HepG2 (cell line): ENCODE measurements around the gene MADD. TPM values are rescaled to one million over a fixed set of nuclear protein-coding genes. Genes with fewer than 3 reads are reported as not detected.
A peak's percentile ranks its signal among the peaks of the same experiment; 100 is the strongest.

Source experiments
- AGO1 ChIP-seq: fragments of 200-400 bp; formaldehyde crosslinking; IDR thresholded peaks from 2 replicates; pipeline ENCODE4 v1.6.1; 2017; ENCODE audit warnings: mild to moderate bottlenecking, low read depth, low read length, moderate library complexity; ENCODE audit not compliant: poor library complexity, severe bottlenecking
- CEBPB ChIP-seq: IDR thresholded peaks from 2 replicates; pipeline ENCODE4 v1.6.1; 2011; ENCODE audit warnings: low read depth, low read length, improper control_type of control experiment, borderline replicate concordance
- DDIT3 ChIP-seq: sonication (generic); formaldehyde crosslinking; IDR thresholded peaks from 2 replicates; pipeline ENCODE4 v1.4.0; 2020; ENCODE audit warnings: mild to moderate bottlenecking, missing genetic modification reagents
- NFAT5 ChIP-seq: sonication (generic); formaldehyde crosslinking; IDR thresholded peaks from 2 replicates; pipeline ENCODE4 v1.4.0; 2020; ENCODE audit warnings: missing genetic modification reagents
- REST ChIP-seq, 2 experiments: IDR thresholded peaks; 2 replicates each; pipeline ENCODE4 v1.6.1; 2011 to 2012; ENCODE audit warnings: low read length in 2 of 2, borderline replicate concordance in 1 of 2, low read depth in 1 of 2, mild to moderate bottlenecking in 1 of 2, moderate library complexity in 1 of 2
- SOX6 ChIP-seq, 2 experiments: fragments of 450-650 bp in 1 of 2; sonication (generic) in 1 of 2; formaldehyde crosslinking in 1 of 2; IDR thresholded peaks; 2 replicates each; pipeline versions ENCODE4 v1.4.0 to v1.6.1; 2017 to 2020; ENCODE audit warnings: antibody characterized with exemption in 1 of 2, mild to moderate bottlenecking in 1 of 2, missing genetic modification reagents in 1 of 2
- TERF1 ChIP-seq: sonication (generic); formaldehyde crosslinking; IDR thresholded peaks from 2 replicates; pipeline ENCODE4 v1.8.0; 2022; ENCODE audit warnings: mild to moderate bottlenecking, missing genetic modification reagents, moderate library complexity
- ZBTB46 ChIP-seq: sonication (generic); formaldehyde crosslinking; IDR thresholded peaks from 2 replicates; pipeline ENCODE4 v1.4.0; 2020; ENCODE audit warnings: mild to moderate bottlenecking, missing genetic modification reagents, borderline replicate concordance
- ZFP91 ChIP-seq: sonication (generic); formaldehyde crosslinking; IDR thresholded peaks from 2 replicates; pipeline ENCODE4 v1.9.0; 2022; ENCODE audit warnings: missing genetic modification reagents, mild to moderate bottlenecking, borderline replicate concordance
- ZNF44 ChIP-seq: sonication (generic); formaldehyde crosslinking; IDR thresholded peaks from 2 replicates; pipeline ENCODE4 v1.5.1; 2020; ENCODE audit warnings: mild to moderate bottlenecking, missing genetic modification reagents
- ZNF660 ChIP-seq: sonication (generic); formaldehyde crosslinking; IDR thresholded peaks from 2 replicates; pipeline ENCODE4 v1.5.1; 2020; ENCODE audit warnings: mild to moderate bottlenecking, low read depth, missing genetic modification reagents, borderline replicate concordance
- ZNF768 ChIP-seq: sonication (generic); formaldehyde crosslinking; IDR thresholded peaks from 2 replicates; pipeline ENCODE4 v1.4.0; 2020; ENCODE audit warnings: missing genetic modification reagents
- polyA plus RNA-seq, 8 experiments: library from polyadenylated mRNA; depleted of rRNA in 3 of 8; stranded (reverse) in 7 of 8; unstranded in 1 of 8; fragments of >200 nt; fragmentation: Illumina TruSeq in 4 of 8; extraction: Trizol in 4 of 8; gene quantifications; 2 replicates each; pipeline versions ENCODE4 v1.2.1 to v1.2.3, GENCODE V29; 2011 to 2016; ENCODE audit warnings: low read depth in 4 of 8, missing spikeins in 1 of 8, mixed read lengths in 1 of 8; ENCODE audit not compliant: insufficient read depth in 1 of 8
- total RNA-seq, 5 experiments: library from RNA; depleted of rRNA; stranded (reverse); fragments of >200 nt; fragmentation: Illumina TruSeq; extraction: Trizol; gene quantifications; 2 replicates each; pipeline ENCODE4 v1.2.3, GENCODE V29; 2016; ENCODE audit warnings: low read depth in 1 of 5

Gene MADD
- total and polyA plus RNA-seq, 2 of the 13 experiments (the other 11 are each of a cell fraction or from before 2014, with no cell fraction given), result 18.0 to 29.2 TPM

- TF ChIP-seq ZFP91 (CRISPR knock-in tag), result peak; percentile 60; the same call in 1 of the 2 replicates
- no peak for TF ChIP-seq ZNF660 (CRISPR knock-in tag)
- TF ChIP-seq ZNF768 (CRISPR knock-in tag), result no peak
- TF ChIP-seq AGO1, result no peak
- no peak for TF ChIP-seq SOX6 (IDR thresholded peaks at IDR 0.05)
- TF ChIP-seq SOX6 (CRISPR knock-in tag; IDR thresholded peaks at IDR 0.05), result peak; percentile 35; the same call in 1 of the 2 replicates
- TF ChIP-seq ZNF44 (CRISPR knock-in tag), result no peak
- no peak for TF ChIP-seq DDIT3 (CRISPR knock-in tag)
- TF ChIP-seq REST (IDR thresholded peaks at IDR 0.05; ENCODE audit: borderline replicate concordance in 1 of 2, low read depth in 1 of 2, low read length in 2 of 2), result no peak
- TF ChIP-seq ZBTB46 (CRISPR knock-in tag), result no peak
- TF ChIP-seq TERF1, result peak; percentile 86
- peak; percentile 95 for TF ChIP-seq CEBPB
- no peak for TF ChIP-seq NFAT5
These were observed 12.2 kb upstream of the MADD start, which contains the start of gene NR1H3 (continued) for GRCh38 chr11:47257517-47258316.
